ENCODE results near the gene VEGFB. TPM values are rescaled to one million over a fixed set of nuclear protein-coding genes. Genes with fewer than 3 reads are reported as not detected.

The VEGFB gene
- total RNA-seq, 1 experiment from 2014 or later = 101 TPM

DNA sequence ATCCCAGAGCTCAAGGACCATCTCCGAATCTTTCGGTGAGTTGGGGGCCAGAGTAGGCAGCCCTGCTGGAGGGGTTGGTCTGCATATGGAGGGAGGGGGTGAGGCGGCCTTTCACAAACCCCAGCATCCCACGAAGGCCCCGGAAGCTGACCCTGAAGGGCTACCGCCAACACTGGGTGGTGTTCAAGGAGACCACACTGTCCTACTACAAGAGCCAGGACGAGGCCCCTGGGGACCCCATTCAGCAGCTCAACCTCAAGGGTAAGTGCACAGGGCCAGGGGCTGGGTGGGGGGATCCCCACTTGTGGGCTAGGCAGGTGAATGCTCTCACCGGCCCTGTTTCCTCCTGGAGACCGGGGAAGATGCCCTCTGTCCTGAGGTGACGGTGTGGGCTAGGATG, 14.6 kb upstream of the VEGFB start:
- no peak for DNase-seq (ENCODE audit: low read depth, low spot score)
- Histone ChIP-seq H3K4me1 (ENCODE audit: control insufficient read depth, insufficient read depth, low read length) (no peaks in the 10 kb centered on the region), H3K4me3 (ENCODE audit: low read depth in 2 of 2, low read length in 2 of 2) (no peak overlapping the region), H3K27ac (ENCODE audit: low read length) (no peak overlapping the region), H3K9me3 (ENCODE audit: control insufficient read depth, insufficient read depth, low read depth, low read length) (no peaks in the 10 kb centered on the region), H3K27me3 (ENCODE audit: control insufficient read depth, insufficient read depth, low read length) (no peaks in the 10 kb centered on the region), H3K36me3 (ENCODE audit: control insufficient read depth, insufficient read depth, low read length) (no peaks in the 10 kb centered on the region; the same call in 1 of the 2 replicates)
- POLR2A ChIA-PET = no interaction called here
- in situ Hi-C loops (cut with HindIII; ENCODE audit: low pct_unique_long_range_greater_than_20kb, low sequenced_read_pairs) = no loop called here
- intact Hi-C loops (cut with micrococcal nuclease; ENCODE audit: unreplicated experiment) = no loop called here
- no TSS peak for BruUV-seq (replicated peaks)
- CTCF ChIA-PET = interaction anchor here (0.7 kb wide), 1 partner anchor 81 kb away, joined by 4 read pairs; no protein-coding TSS in a partner anchor
- TF ChIP-seq, protein P1, sequence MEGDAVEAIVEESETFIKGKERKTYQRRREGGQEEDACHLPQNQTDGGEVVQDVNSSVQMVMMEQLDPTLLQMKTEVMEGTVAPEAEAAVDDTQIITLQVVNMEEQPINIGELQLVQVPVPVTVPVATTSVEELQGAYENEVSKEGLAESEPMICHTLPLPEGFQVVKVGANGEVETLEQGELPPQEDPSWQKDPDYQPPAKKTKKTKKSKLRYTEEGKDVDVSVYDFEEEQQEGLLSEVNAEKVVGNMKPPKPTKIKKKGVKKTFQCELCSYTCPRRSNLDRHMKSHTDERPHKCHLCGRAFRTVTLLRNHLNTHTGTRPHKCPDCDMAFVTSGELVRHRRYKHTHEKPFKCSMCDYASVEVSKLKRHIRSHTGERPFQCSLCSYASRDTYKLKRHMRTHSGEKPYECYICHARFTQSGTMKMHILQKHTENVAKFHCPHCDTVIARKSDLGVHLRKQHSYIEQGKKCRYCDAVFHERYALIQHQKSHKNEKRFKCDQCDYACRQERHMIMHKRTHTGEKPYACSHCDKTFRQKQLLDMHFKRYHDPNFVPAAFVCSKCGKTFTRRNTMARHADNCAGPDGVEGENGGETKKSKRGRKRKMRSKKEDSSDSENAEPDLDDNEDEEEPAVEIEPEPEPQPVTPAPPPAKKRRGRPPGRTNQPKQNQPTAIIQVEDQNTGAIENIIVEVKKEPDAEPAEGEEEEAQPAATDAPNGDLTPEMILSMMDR (IDR thresholded peaks at IDR 0.05) = no peak
- TF ChIP-seq POLR2AphosphoS5 (IDR thresholded peaks at IDR 0.05; ENCODE audit: low read depth, low read length) (no peak), TCF7L2 (IDR thresholded peaks at IDR 0.05; ENCODE audit: low read depth, low read length) (no peak), SIN3A (IDR thresholded peaks at IDR 0.05; ENCODE audit: borderline replicate concordance, insufficient read depth, low read depth, low read length) (no peak)
- TF ChIP-seq, protein P2, sequence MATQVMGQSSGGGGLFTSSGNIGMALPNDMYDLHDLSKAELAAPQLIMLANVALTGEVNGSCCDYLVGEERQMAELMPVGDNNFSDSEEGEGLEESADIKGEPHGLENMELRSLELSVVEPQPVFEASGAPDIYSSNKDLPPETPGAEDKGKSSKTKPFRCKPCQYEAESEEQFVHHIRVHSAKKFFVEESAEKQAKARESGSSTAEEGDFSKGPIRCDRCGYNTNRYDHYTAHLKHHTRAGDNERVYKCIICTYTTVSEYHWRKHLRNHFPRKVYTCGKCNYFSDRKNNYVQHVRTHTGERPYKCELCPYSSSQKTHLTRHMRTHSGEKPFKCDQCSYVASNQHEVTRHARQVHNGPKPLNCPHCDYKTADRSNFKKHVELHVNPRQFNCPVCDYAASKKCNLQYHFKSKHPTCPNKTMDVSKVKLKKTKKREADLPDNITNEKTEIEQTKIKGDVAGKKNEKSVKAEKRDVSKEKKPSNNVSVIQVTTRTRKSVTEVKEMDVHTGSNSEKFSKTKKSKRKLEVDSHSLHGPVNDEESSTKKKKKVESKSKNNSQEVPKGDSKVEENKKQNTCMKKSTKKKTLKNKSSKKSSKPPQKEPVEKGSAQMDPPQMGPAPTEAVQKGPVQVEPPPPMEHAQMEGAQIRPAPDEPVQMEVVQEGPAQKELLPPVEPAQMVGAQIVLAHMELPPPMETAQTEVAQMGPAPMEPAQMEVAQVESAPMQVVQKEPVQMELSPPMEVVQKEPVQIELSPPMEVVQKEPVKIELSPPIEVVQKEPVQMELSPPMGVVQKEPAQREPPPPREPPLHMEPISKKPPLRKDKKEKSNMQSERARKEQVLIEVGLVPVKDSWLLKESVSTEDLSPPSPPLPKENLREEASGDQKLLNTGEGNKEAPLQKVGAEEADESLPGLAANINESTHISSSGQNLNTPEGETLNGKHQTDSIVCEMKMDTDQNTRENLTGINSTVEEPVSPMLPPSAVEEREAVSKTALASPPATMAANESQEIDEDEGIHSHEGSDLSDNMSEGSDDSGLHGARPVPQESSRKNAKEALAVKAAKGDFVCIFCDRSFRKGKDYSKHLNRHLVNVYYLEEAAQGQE (IDR thresholded peaks at IDR 0.05; ENCODE audit: insufficient read depth in 1 of 2, low read depth in 2 of 2, low read length in 1 of 2) = no peak
- ATAC-seq = no peak

DNA sequence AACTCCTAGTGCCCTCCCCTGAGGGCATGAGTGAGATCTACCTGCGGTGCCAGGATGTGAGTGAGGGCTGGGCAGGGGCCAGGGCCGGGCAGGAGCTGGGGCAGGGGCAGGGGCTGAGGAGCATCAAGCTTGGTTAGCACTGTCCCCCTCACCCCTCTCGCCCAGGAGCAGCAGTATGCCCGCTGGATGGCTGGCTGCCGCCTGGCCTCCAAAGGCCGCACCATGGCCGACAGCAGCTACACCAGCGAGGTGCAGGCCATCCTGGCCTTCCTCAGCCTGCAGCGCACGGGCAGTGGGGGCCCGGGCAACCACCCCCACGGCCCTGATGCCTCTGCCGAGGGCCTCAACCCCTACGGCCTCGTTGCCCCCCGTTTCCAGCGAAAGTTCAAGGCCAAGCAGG, 14.1 kb upstream of the VEGFB start:
- H3K9me3 ChIP-seq (ENCODE audit: control insufficient read depth, insufficient read depth, low read depth, low read length) = no peaks in the 10 kb centered on the region
- ATAC-seq (no peak), DNase-seq (ENCODE audit: low read depth, low spot score) (no peak)
- in situ Hi-C loops (cut with HindIII; ENCODE audit: low pct_unique_long_range_greater_than_20kb, low sequenced_read_pairs) (no loop called here), intact Hi-C loops (cut with micrococcal nuclease; ENCODE audit: unreplicated experiment) (no loop called here)
- no peak overlapping the region for H3K4me3 ChIP-seq (ENCODE audit: low read depth in 2 of 2, low read length in 2 of 2)
- no TSS peak for BruUV-seq (replicated peaks)
- H3K4me1 ChIP-seq (ENCODE audit: control insufficient read depth, insufficient read depth, low read length) = no peaks in the 10 kb centered on the region; the same call in none of the 2 replicates
- no peak overlapping the region for H3K27ac ChIP-seq (ENCODE audit: low read length)
- POLR2A ChIA-PET = interaction anchor here (0.5 kb wide), 1 partner anchor 11 kb away, joined by 5 read pairs; no protein-coding TSS in a partner anchor
- no peaks in the 10 kb centered on the region for H3K27me3 ChIP-seq (ENCODE audit: control insufficient read depth, insufficient read depth, low read length)
- CTCF ChIA-PET = no interaction called here
- no peaks in the 10 kb centered on the region; the same call in 1 of the 2 replicates for H3K36me3 ChIP-seq (ENCODE audit: control insufficient read depth, insufficient read depth, low read length)
- TF ChIP-seq, protein P2 (IDR thresholded peaks at IDR 0.05; ENCODE audit: insufficient read depth in 1 of 2, low read depth in 2 of 2, low read length in 1 of 2) = no peak
- no peak for TF ChIP-seq TCF7L2 (IDR thresholded peaks at IDR 0.05; ENCODE audit: low read depth, low read length)
- no peak for TF ChIP-seq POLR2AphosphoS5 (IDR thresholded peaks at IDR 0.05; ENCODE audit: low read depth, low read length)
- TF ChIP-seq, protein P1 (IDR thresholded peaks at IDR 0.05) = no peak
- TF ChIP-seq SIN3A (IDR thresholded peaks at IDR 0.05; ENCODE audit: borderline replicate concordance, insufficient read depth, low read depth, low read length) = no peak

Measured in Panc1 (cell line).